Renal pelvis (tissue), 4 donors: ENCODE data around the gene SLC17A5. TPM values are rescaled to one million over a fixed set of nuclear protein-coding genes. Genes with fewer than 3 reads are reported as not detected.
"Not testable (repeated sequence)": the region's sequence is repeated elsewhere in the genome, so short reads cannot be mapped to it uniquely, and the experiment has no call there.

Source experiments
- DNase-seq: peaks from one replicate; pipeline ENCODE4 v3.0.0-alpha.2; 2013
- polyA plus RNA-seq, 3 donors: library from polyadenylated mRNA; unstranded; fragments of 120-200 nt; gene quantifications; one replicate each; pipeline ENCODE4 v1.2.1, GENCODE V29; 2013; ENCODE audit not compliant: insufficient read length in 3 of 3

The SLC17A5 gene
- polyA plus RNA-seq, 3 donors = 17.8 to 19.2 (median 17.9) TPM

GRCh38 chr6:73571218-73572181, 82.3 kb downstream of the SLC17A5 start:
- not testable (repeated sequence) for DNase-seq

GRCh38 chr6:73569121-73569520, 84.7 kb downstream of the SLC17A5 start:
- DNase-seq = no peak

GRCh38 chr6:73566954-73567591, 86.7 kb downstream of the SLC17A5 start:
- no peak for DNase-seq

DNA sequence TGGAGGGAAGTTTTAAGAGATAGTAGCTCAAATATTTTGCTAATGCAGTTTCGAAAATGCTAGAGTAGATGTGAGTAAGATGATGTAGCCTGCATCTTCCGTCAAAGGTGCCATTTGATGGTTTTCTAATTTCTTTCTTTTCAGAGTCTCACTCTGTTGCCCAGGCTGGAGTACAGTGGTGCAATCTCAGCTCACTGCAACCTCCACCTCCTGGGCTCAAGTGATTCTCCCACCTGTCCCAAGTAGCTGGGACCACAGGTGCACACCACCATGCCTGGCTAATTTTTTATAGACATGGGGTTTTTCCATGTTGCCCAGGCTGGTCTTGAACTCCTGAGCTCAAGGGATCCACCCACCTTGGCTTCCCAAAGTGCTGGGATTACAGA, 87.3 kb downstream of the SLC17A5 start:
- DNase-seq = not testable (repeated sequence)

DNA sequence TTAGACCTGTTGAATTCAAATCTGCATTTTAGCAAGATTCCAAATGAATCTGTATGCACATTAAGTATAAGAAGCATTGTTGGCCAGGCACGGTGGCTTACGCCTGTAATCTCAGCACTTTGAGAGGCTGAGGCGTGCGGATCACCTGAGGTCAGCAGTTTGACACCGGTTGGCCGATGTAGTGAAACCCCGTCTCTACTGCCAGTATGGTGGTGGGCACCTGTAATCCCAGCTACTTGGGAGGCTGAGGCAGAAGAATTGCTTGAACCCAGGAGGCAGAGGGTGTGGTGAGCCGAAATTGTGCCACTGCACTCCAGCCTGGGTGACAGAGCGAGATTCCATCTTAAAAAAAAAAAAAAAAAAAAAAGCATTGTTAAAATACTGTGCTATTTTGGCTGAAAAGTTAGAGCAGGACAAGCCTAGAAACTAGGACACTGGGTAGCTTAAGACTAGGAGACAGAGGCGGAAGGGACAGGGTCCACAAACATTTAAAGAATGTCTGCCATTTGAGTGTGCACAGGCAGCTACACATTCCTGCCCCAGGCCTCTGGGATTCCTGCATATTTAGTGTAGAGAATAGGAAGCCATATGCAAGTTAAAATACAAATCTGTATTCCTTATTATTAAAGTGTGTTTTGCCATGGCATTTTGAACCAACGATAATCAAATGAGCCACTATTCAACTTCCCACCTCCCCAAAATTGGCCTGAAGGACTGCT, 87.9 kb downstream of the SLC17A5 start:
- no peak for DNase-seq

DNA sequence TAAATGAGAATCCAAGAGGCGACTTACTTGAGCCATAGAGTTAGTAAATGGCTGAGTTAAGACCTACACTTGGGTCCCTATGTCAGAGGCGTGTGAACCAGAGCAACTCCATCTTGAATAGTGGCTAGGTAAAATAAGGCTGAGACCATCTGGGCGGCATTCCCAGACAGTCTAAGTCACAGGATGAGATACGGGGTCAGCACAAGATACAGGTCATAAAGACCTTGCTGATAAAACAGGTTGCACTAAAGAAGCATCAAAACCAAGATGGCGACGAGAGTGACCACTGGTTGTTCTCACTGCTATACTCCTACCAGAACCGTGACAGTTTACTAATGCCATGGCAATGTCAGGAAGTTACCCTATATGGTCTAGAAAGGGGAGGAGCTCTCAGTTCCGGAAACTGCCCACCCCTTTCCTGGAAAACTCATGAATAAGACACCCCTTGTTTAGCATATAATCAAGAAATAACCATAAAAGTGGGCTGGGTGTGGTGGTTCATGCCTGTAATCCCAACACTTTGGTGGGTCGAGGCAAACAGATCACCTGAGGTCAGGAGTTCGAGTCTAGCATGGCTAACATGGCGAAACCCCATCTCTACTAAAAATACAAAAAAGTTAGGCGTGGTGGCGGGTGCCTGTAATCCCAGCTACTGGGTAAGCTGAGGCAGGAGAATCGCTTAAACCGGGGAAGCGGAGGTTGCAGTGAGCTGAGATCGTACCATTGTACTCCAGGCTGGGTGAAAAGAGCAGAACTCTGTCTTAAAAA, 89.0 kb downstream of the SLC17A5 start:
- no peak for DNase-seq

GRCh38 chr6:73562558-73562957, 91.2 kb downstream of the SLC17A5 start:
- no peak for DNase-seq

DNA sequence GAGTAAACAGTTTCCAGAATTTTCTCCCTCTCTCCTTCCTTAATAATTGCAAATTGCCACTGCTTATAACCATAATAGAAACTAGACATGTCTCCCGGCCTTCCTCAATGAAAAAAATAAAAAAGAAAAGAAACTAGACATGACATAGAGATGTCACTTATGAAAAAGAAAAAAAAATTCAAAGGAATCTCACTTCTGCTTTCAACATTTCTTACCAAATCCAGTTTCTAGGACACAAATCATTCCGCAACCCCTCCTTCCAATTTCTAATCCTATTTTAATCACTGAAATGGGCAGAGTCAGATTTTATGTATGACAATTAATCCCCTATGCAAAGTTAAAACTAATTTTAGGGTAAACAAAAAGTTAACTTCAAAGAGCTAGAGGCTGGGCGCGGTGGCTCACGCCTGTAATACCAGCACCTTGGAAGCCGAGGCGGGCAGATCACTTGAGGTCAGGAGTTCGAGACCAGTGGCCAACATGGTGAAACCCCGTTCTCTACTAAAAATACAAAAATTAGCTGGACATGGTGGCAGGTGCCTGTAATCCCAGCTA, 92.9 kb downstream of the SLC17A5 start:
- DNase-seq = no peak

DNA sequence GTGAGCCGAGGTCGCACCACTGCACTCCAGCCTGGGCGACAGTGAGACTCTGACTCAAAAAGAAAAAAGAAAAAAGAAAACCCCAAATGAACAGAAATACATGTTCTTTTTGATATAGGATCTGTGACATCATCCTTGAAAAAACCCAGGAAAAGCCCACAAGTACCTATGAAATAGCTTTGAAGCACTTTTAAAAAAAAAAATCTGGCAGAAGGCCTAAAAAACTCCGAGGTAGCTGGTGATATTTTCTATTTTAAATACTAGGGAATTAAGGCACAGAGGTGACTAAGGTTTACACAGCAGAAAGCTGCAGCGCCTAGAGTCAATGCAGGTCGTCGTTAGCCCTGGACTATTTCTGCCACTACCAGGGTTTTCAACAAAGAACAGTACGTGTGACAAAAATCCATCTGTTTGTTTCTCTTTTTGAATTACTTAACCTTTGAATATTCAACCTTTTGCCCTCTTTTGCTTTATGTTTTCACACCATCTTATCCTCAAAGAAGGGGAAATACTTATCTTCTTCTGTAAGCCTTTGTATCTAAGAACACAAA, 93.5 kb downstream of the SLC17A5 start:
- no peak for DNase-seq

- not testable (repeated sequence) for DNase-seq
Measured at GRCh38 chr6:73559399-73559794, 94.4 kb downstream of the SLC17A5 start.

DNA sequence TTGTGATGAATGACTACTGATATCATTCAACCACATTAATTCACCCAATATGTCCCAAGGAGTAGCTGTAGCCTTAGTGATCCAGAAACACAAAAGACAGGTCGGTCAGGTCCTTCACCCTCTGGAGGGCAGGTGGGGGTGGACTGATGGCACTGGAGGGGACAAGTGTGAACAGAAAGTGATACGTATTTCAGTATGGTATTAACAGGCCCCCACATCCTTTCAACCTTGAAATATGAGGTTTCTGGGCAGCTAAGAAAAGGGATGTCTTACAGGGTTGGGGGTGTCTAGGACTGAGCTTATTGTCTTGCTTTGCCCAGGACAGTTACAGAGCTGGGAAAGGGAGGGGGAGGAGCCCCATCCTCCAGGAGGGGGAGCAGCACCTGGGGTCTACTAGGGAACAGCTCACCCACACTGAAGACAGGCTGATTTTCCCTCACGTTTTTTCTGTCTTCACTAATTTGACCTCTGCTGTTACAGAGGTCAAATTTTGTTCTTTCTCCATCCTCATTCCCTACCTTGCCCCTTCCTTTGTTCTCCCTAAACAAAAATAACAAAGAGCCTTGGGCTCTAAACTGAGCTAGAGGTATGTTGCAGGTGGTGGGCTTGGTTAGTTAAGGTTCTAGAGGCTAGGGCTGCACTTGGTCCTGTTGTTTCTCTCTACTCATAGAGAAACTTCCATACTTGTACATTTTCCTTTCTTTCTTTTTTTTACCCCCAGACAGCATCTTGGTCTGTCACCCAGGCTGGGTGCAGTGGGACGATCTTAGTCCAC, 95.0 kb downstream of the SLC17A5 start:
- no peak for DNase-seq

DNA sequence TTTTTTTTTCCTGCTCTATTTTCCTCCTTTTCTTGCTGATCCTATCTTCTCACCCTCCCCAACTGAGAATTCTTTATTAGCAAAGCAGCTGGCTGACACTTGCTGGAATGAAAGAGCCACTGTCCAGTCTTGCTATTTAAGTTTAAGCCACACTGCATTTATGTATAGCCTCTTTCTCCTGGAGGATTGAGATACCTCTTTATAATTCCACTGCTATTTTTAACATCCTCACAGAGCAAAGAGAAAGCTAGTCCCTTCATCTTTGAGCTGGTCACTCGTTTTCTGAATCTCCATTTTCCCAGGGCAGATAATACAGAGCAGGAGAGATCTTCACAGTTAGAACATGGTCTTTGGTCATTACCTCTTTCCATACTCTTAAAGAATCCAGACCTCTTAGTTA, 97.0 kb downstream of the SLC17A5 start:
- DNase-seq = no peak

DNA sequence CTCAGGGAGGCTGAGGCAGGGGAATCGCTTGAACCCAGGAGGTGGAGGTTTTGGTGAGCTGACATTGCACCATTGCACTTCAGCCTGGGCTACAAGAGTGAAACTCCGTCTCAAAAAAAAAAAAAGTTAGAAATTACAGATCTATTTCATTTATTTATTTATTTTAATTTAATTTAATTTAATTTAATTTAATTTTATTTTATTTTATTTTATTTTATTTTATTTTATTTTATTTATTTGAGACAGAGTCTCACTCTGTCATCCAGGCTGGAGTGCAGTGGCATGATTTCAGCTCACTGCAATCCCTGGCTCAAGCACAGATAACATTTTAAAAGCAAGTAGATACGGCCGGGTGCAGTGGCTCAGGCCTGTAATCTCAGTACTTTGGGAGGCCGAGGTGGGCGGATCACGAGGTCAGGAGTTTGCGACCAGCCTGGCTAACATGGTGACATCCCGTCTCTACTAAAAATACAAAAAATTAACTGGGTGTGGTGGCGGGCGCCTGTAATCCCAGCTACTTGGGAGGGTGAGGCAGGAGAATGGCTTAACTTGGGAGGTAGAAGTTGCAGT, 98.3 kb downstream of the SLC17A5 start:
- DNase-seq = not testable (repeated sequence)

DNA sequence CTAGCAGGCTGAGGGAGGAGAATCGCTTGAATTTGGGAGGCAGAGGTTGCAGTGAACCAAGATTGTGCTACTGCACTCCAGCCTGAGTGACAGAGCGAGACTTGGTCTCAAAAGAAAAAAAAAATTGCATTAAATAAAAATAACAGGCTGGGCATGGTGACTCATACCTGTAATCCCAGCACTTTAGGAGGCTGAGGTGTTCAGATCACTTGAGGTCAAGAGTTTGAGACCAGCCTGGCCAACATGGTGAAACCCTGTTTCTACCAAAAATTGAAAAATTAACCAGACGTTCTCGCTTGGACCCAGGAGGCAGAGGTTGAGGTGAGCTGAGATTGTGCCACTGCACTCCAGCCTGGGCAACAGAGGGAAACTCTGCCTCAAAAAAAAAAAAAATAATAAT, 102.7 kb downstream of the SLC17A5 start:
- not testable (repeated sequence) for DNase-seq

DNA sequence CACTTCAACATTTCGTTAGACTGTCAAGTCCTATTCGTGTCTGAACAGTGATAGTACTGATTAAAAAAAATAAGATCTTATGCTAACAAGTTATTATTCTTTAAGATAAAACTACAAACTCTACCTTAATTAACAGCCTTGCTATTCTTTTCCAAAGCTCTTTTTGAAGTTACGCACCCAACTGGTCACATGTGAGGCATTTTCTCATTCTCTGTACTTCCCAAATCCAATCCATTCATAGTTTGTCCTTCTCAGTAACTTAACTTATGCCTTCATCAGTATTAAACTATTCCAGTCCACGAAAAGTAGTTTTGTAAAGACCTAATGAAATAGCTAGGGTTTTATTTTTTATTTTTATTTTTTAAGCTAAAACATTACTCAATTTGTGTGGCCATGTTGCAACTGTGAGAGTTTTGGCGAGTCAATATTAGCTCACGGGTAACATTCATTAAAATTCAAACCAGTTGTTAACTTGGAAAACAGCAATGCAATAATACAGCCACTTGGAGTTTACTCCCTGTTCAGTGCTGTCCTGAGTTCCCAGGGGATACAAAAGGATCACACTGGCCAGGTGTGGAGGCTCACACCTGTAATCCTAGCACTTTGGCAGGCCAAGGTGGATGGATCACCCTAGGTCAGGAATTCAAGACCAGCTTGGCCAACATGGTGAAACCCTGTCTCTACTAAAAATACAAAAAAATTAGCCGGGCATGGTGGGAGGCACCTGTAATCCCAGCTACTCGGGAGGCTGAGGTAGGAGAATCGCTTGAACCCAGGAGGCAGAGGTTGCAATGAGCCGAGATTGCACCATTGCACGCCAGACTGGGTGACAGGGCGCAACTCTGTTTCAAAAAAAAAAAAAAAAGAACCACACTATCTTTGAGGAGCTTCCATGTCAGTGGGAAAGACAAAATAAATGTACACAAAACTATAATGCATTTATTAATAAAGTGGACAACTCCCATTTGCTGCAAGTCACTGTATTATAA, 105.0 kb downstream of the SLC17A5 start:
- DNase-seq = no peak

GRCh38 chr6:73547036-73547435, 106.8 kb downstream of the SLC17A5 start:
- no peak for DNase-seq
